Activated naive CD8-positive, alpha-beta T cell (primary cell): ENCODE results near the gene COA6.
"Not testable (repeated sequence)": the region's sequence is repeated elsewhere in the genome, so short reads cannot be mapped to it uniquely, and the experiment has no call there.

Experiments used
- H3K27ac Mint-ChIP-seq: one replicate; pipeline ENCODE4 v1.8.0; 2021; ENCODE audit warnings: mixed read lengths
- H3K27me3 Mint-ChIP-seq: one replicate; pipeline ENCODE4 v1.8.0; 2021; ENCODE audit warnings: mixed read lengths
- H3K36me3 Mint-ChIP-seq: one replicate; pipeline ENCODE4 v1.8.0; 2021; ENCODE audit warnings: mixed read lengths
- H3K4me1 Mint-ChIP-seq: one replicate; pipeline ENCODE4 v1.8.0; 2021; ENCODE audit warnings: low read depth, mixed read lengths
- H3K4me3 Mint-ChIP-seq: one replicate; pipeline ENCODE4 v1.8.0; 2021; ENCODE audit warnings: mild to moderate bottlenecking, mixed read lengths
- H3K9me3 Mint-ChIP-seq: one replicate; pipeline ENCODE4 v1.8.0; 2021; ENCODE audit warnings: low read depth, mixed read lengths

COA6 gene

DNA sequence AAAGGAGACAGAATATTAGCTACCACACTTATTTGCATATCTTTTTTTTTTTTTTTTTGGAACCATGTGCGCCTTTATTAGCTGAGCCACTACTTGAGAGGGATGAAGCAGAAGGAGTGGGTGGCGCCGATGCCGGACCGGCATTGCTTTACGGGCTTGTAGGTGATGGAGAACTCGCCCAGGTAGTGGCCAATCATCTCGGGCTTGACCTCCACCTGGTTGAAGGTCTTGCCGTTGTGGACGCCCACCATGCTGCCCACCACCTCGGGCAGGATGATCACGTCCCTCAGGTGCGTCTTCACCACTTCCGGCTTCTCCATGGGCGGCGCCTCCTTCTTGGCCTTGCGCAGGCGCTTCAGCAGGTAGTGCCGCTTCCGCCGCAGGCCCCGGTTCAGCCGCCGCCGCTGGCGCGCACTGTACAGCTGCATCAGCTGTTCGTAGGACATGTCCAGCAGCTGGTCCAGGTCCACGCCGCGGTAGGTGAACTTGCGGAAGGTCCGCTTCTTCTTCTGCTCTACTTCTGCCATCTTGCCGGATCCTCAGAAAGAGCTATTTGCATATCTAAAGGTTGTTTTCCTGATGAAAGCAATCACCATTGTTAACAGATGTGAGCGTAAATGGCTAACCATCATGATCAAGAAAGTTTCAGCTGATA, 16.5 kb upstream of the COA6 start:
- H3K9me3 Mint-ChIP-seq, H3K36me3 Mint-ChIP-seq, H3K4me1 Mint-ChIP-seq, H3K27me3 Mint-ChIP-seq: not testable (repeated sequence)
- H3K4me3 Mint-ChIP-seq: peak overlapping the region; percentile 87
- H3K27ac Mint-ChIP-seq: peak overlapping the region; percentile 78

DNA sequence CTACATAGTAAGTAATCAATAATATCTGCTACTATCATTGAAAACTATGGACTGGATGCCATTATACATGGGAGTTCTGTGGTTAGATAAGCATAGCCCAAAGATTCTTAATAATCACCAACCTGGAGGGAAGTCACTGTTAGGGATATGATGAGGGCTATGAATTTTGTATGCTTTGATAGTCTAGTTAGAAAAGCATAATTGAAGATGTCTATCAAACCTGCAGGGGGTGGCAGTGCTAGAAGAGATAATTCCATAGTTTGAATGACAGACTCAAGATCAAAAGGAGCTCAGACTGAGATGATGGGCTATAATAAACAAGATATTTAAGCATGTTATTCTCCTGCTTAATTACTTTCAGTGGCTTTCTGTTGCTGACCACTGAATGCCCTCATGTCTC, 15.4 kb upstream of the COA6 start:
- H3K4me3 Mint-ChIP-seq: peak overlapping the region; percentile 87
- no peaks in the 10 kb centered on the region for H3K27me3 Mint-ChIP-seq
- no peaks in the 10 kb centered on the region for H3K36me3 Mint-ChIP-seq
- H3K4me1 Mint-ChIP-seq: peaks cover 6% of the 10 kb centered on the region
- no peak overlapping the region for H3K27ac Mint-ChIP-seq
- no peaks in the 10 kb centered on the region for H3K9me3 Mint-ChIP-seq

- no peaks in the 10 kb centered on the region for H3K9me3 Mint-ChIP-seq
- H3K27ac Mint-ChIP-seq: no peak overlapping the region
- H3K27me3 Mint-ChIP-seq: no peaks in the 10 kb centered on the region
- no peak overlapping the region for H3K4me3 Mint-ChIP-seq
- H3K36me3 Mint-ChIP-seq: no peaks in the 10 kb centered on the region
- H3K4me1 Mint-ChIP-seq: peaks cover 6% of the 10 kb centered on the region
These were observed 12.1 kb upstream of the COA6 start for GRCh38 chr1:234361102-234361603.

DNA sequence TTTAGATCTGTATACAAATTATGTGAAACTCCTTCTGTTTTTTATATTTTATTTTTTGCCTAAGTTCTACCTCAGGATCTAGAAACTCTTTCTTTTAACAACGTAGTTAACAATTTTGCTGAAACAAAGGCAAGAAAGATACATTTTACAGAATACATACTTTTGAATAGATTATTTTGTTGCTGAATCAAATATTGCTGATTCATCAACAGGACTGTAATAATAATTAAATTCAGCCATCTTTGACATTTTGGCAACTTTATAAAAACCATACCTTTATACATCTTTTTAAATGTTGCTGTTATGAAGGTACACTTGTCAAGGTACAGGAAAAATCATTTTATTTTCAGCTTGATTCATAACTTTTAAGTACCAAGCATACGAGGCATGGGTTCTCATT, 10.7 kb upstream of the COA6 start:
- Mint-ChIP-seq H3K27me3 (no peaks in the 10 kb centered on the region), H3K36me3 (no peaks in the 10 kb centered on the region), H3K27ac (no peak overlapping the region), H3K9me3 (no peaks in the 10 kb centered on the region), H3K4me1 (peaks cover 4% of the 10 kb centered on the region), H3K4me3 (no peak overlapping the region)

DNA sequence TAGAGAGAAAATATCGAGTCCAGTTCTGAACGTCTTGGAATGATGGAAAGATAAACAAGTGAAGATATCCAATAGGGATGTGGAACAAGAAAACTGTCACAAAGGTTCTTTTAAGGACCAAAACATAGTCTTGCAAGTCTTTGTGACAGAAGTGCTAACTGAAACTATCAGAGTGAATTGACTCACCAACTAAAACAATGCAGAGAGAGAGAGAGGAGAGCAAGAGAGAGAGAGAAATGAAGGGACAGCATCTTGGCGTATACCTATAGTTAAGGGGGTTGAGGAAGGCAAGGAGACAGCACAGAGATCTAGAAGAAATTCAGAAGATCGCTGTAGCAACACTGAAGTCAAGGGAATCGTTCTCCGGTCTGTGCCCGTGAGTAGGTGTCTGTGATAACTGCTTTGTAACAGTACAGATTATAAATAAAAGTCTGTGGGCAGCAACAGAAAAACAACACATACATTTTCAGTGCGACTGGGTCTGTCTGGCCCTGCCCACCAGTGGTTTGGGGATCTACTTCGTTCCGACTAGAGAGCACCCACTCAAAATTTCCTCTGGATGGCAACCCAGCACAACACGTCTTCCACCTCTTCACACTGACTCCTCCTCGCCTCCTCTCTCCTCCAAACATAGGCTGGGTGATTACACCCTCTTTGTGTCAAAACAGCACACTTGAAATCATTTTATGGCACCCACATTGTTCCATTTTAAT, 4.8 kb upstream of the COA6 start:
- no peak overlapping the region for H3K27ac Mint-ChIP-seq
- H3K9me3 Mint-ChIP-seq: no peaks in the 10 kb centered on the region
- H3K36me3 Mint-ChIP-seq: no peaks in the 10 kb centered on the region
- H3K4me3 Mint-ChIP-seq: no peak overlapping the region
- peaks cover 24% of the 10 kb centered on the region for H3K4me1 Mint-ChIP-seq
- no peaks in the 10 kb centered on the region for H3K27me3 Mint-ChIP-seq

GRCh38 chr1:234369033-234369430, 4.2 kb upstream of the COA6 start:
- Mint-ChIP-seq H3K4me3 (no peak overlapping the region), H3K4me1 (peaks cover 27% of the 10 kb centered on the region), H3K9me3 (no peaks in the 10 kb centered on the region)

DNA sequence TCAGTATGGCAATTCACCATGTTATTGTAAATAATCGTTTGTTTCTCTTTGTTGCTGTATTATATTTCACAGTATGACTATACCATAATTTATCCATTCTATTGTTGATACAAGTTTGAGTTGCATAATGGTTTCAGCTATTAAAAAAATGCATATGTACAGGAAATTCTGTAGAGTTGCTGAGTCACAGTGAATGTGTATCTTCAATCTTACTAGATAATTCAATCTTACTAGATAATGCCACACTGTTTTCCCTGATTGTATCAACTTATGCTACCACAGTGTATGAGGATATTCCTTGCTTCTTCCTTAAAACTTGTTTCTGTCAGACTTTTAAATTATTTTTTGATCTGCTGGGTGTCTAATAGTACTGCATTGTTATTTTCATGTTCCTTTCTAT, 3.5 kb upstream of the COA6 start:
- peaks cover 3% of the 10 kb centered on the region for H3K36me3 Mint-ChIP-seq

More at GRCh38 chr1:234369033-234369430, 4.2 kb upstream of the COA6 start:
- H3K27me3 Mint-ChIP-seq: no peaks in the 10 kb centered on the region
- H3K36me3 Mint-ChIP-seq: no peaks in the 10 kb centered on the region
- no peak overlapping the region for H3K27ac Mint-ChIP-seq

DNA sequence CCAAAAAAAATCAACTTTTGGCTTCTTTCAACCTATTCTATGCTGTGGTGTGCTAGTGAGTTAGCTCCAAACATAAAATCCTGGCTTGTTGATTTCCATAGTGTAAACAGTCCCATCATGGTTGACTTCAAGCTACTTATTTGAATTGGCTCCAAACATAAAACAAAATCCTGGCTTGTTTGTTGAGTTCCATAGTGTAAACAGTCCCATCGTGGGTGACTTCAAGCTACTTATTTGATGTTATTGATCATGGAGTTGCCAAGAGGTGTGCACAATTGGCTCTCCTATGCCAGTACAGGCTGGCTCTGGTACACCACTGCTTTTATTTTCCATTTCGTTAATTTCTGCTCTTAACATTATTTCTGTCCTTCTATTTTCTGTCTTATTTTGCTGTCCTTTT, 1.8 kb upstream of the COA6 start:
- H3K9me3 Mint-ChIP-seq: no peaks in the 10 kb centered on the region
- H3K36me3 Mint-ChIP-seq: peaks cover 6% of the 10 kb centered on the region
- H3K27ac Mint-ChIP-seq: no peak overlapping the region
- peak overlapping the region; percentile 97 for H3K4me3 Mint-ChIP-seq
- H3K4me1 Mint-ChIP-seq: peaks cover 49% of the 10 kb centered on the region
- no peaks in the 10 kb centered on the region for H3K27me3 Mint-ChIP-seq

More for the DNA sequence above, 3.5 kb upstream of the COA6 start:
- Mint-ChIP-seq H3K9me3 (no peaks in the 10 kb centered on the region), H3K27me3 (no peaks in the 10 kb centered on the region), H3K4me1 (peaks cover 34% of the 10 kb centered on the region), H3K4me3 (no peak overlapping the region), H3K27ac (peak overlapping the region; percentile 2)

DNA sequence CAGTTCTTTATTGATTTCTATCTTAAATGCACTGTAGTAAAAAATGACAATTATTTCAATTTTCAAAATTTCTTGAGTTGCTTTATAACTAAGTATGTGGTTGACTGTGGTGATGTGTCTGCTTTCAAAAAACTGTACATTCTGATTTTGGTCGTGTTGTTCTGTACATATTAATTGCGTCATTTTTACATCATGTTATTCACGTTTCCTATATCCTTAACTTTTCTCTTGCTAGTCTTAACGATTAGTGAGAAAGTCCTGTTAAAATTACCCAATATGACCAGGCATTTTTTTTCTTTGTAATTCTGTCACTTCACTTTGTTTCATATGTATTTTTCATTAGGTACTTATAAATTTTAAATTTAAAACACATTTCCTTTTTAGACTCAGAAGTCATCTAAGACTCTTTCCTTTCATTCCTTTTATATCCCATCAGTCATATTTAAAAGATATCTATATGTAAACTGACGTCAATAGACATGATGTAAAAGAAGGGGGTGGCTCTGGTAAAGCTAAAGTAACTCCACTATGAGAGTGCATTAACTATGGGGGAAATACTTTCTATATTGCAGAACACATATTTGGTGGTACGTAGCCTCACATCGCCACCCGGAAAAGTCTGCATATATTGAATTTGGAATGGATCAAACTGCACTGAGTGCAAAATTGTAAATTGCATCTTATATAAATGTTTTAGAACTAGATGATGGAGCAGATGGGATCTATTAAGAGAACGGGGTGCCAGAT, 1.1 kb upstream of the COA6 start:
- peaks cover 8% of the 10 kb centered on the region for H3K36me3 Mint-ChIP-seq
- H3K27ac Mint-ChIP-seq: peak overlapping the region; percentile 100
- H3K4me1 Mint-ChIP-seq: peaks cover 53% of the 10 kb centered on the region
- H3K27me3 Mint-ChIP-seq: no peaks in the 10 kb centered on the region
- peak overlapping the region; percentile 97 for H3K4me3 Mint-ChIP-seq
- H3K9me3 Mint-ChIP-seq: no peaks in the 10 kb centered on the region

GRCh38 chr1:234373959-234374254, 651 bp downstream of the COA6 start:
- Mint-ChIP-seq H3K27me3 (no peaks in the 10 kb centered on the region), H3K27ac (peak overlapping the region; percentile 100), H3K9me3 (no peaks in the 10 kb centered on the region), H3K36me3 (peaks cover 15% of the 10 kb centered on the region), H3K4me1 (peaks cover 59% of the 10 kb centered on the region), H3K4me3 (peak overlapping the region; percentile 97)

DNA sequence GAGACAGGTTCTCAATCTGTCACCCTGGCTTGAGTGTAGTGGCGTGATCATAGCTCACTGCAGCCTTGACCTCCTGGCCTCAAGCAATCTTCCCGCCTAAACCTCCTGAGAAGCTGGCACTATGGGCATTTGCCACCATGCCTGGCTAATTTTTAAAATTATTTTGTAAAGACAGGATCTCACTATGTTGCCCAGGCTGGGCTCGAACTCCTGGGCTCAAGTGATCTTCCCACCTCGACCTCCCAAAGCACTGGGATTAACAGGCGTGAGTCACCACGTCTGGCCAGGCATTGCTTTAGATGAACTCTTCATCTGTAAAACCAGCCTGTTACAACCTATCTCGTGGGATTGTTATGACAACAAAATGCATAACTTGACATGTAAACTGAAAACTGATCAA, 2.4 kb downstream of the COA6 start:
- no peaks in the 10 kb centered on the region for H3K27me3 Mint-ChIP-seq
- H3K4me3 Mint-ChIP-seq: peak overlapping the region; percentile 64
- H3K9me3 Mint-ChIP-seq: no peaks in the 10 kb centered on the region
- peaks cover 61% of the 10 kb centered on the region for H3K4me1 Mint-ChIP-seq
- peaks cover 28% of the 10 kb centered on the region for H3K36me3 Mint-ChIP-seq
- no peak overlapping the region for H3K27ac Mint-ChIP-seq

- not testable (repeated sequence) for H3K27me3 Mint-ChIP-seq, H3K4me3 Mint-ChIP-seq, H3K9me3 Mint-ChIP-seq, H3K27ac Mint-ChIP-seq
- peaks cover 28% of the 10 kb centered on the region for H3K36me3 Mint-ChIP-seq
- H3K4me1 Mint-ChIP-seq: peaks cover 48% of the 10 kb centered on the region
These were observed 6.4 kb downstream of the COA6 start for GRCh38 chr1:234379591-234380109.

- H3K36me3 Mint-ChIP-seq: peaks cover 26% of the 10 kb centered on the region
- peaks cover 29% of the 10 kb centered on the region for H3K4me1 Mint-ChIP-seq
- peak overlapping the region; percentile 67 for H3K27ac Mint-ChIP-seq
These were observed 8.7 kb downstream of the COA6 start for GRCh38 chr1:234381699-234382555.

GRCh38 chr1:234386122-234386521, 12.9 kb downstream of the COA6 start:
- peaks cover 11% of the 10 kb centered on the region for H3K36me3 Mint-ChIP-seq
- H3K4me1 Mint-ChIP-seq: peaks cover 11% of the 10 kb centered on the region
- no peak overlapping the region for H3K4me3 Mint-ChIP-seq
- no peaks in the 10 kb centered on the region for H3K9me3 Mint-ChIP-seq
- H3K27ac Mint-ChIP-seq: no peak overlapping the region
- H3K27me3 Mint-ChIP-seq: no peaks in the 10 kb centered on the region

More at GRCh38 chr1:234381699-234382555, 8.7 kb downstream of the COA6 start:
- H3K9me3 Mint-ChIP-seq: no peaks in the 10 kb centered on the region
- H3K4me3 Mint-ChIP-seq: no peak overlapping the region
- no peaks in the 10 kb centered on the region for H3K27me3 Mint-ChIP-seq
